IPS DF 4.7 (cell line): ENCODE data around the gene CPLX3.

ENCODE experiments used
- DNase-seq: peaks from one replicate; pipeline ENCODE4 v3.0.0-alpha.2; 2013; ENCODE audit warnings: low spot score; ENCODE audit errors: extremely low read depth

The CPLX3 gene

GRCh38 chr15:74843891-74844299, 17.5 kb downstream of the CPLX3 start:
- no peak for DNase-seq

- DNase-seq: no peak
These were observed 18.1 kb downstream of the CPLX3 start for GRCh38 chr15:74844319-74845207.

- DNase-seq: no peak
These were observed 18.8 kb downstream of the CPLX3 start for GRCh38 chr15:74845208-74845568.

- DNase-seq: no peak
These were observed 19.2 kb downstream of the CPLX3 start for GRCh38 chr15:74845581-74845980.

GRCh38 chr15:74847432-74847831, 21.0 kb downstream of the CPLX3 start:
- no peak for DNase-seq

GRCh38 chr15:74850393-74850792, 24.0 kb downstream of the CPLX3 start:
- no peak for DNase-seq

- no peak for DNase-seq
These were observed 25.5 kb downstream of the CPLX3 start for GRCh38 chr15:74851960-74852359.

- DNase-seq: no peak
These were observed 28.1 kb downstream of the CPLX3 start for GRCh38 chr15:74854453-74855022.

- no peak for DNase-seq
These were observed 29.4 kb downstream of the CPLX3 start for GRCh38 chr15:74855857-74856256.

GRCh38 chr15:74856537-74856936, 30.1 kb downstream of the CPLX3 start:
- DNase-seq: no peak

GRCh38 chr15:74857082-74857655, 30.7 kb downstream of the CPLX3 start:
- no peak for DNase-seq

- DNase-seq: no peak
These were observed 31.4 kb downstream of the CPLX3 start for GRCh38 chr15:74857671-74858368.

GRCh38 chr15:74858369-74858740, 31.9 kb downstream of the CPLX3 start:
- DNase-seq: no peak

- DNase-seq: no peak
These were observed 37.0 kb downstream of the CPLX3 start for GRCh38 chr15:74863239-74864056.

- DNase-seq: no peak
These were observed 37.9 kb downstream of the CPLX3 start for GRCh38 chr15:74864296-74864695.

- no peak for DNase-seq
These were observed 38.9 kb downstream of the CPLX3 start for GRCh38 chr15:74865316-74865715.

GRCh38 chr15:74866090-74866489, 39.7 kb downstream of the CPLX3 start:
- DNase-seq: no peak

- no peak for DNase-seq
These were observed 41.1 kb downstream of the CPLX3 start for GRCh38 chr15:74867466-74868038.

GRCh38 chr15:74868059-74868458, 41.6 kb downstream of the CPLX3 start:
- DNase-seq: no peak

- no peak for DNase-seq
These were observed 42.9 kb downstream of the CPLX3 start for GRCh38 chr15:74869372-74869725.
